Uterus (tissue), 2 donors: Measurements from ENCODE around the gene GLCCI1.

Experiments used
- CTCF ChIP-seq, 4 experiments: fragments of 200-600 bp in 2 of 4; fragments of 450-650 bp in 2 of 4; sonication (generic) in 2 of 4; IDR thresholded peaks; one replicate each; pipeline ENCODE4 v1.5.1; 2016 to 2019; ENCODE audit warnings: antibody characterized with exemption in 4 of 4, mild to moderate bottlenecking in 2 of 4, moderate library complexity in 1 of 4
- POLR2A ChIP-seq, 2 donors: fragments of 450-650 bp; IDR thresholded peaks; one replicate each; pipeline ENCODE4 v1.6.1; 2016; ENCODE audit warnings: antibody characterized with exemption in 2 of 2, mild to moderate bottlenecking in 1 of 2, moderate library complexity in 1 of 2

DNA sequence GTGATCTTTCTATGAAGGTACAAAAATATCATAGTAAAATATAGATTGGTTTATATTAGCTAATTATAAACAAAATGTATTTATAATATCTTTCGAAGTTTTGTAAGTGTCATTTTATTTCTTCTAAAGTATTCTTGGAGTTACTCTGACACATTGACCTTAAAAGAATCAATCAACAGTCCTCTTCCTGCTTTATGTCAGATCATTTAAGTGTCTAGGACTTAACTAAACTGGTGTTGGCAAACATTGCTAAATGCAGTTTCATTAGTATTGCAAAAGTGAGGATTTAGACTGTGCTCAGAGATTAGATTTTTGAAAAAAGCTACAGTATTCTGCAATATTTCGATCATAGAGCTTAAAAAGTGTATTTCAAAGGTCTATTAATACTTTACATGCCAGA lies 10.3 kb downstream of the GLCCI1 start:
- no peak for TF ChIP-seq POLR2A (IDR thresholded peaks at IDR 0.05)
- TF ChIP-seq CTCF (IDR thresholded peaks at IDR 0.05) = no peak
